Measurements from ENCODE around the gene TOPAZ1. TPM values are rescaled to one million over a fixed set of nuclear protein-coding genes. Genes with fewer than 3 reads are reported as not detected.

TOPAZ1 gene
- total RNA-seq, 4 donors from 2014 or later: not detected

DNA sequence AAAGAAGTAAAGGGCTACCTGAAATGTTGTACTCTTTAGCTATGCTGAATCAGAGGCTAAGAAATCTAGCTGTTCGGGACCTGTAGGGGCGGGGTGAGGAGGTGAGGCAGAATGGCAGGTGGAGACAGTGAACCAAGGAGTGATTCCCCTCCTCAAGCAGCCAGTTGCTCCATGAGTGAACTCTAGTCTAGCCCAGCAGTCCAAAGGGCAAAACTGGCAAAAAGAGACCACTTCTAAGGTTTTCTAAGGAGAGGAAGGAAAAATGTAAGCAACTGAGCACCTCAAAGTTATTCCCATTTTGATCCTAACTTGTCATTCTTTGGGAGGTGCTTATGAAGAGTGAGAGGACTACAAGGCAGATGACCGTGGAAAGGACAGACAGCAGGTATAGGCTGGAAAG lies 19.3 kb upstream of the TOPAZ1 start:
- TF ChIP-seq, protein P1, sequence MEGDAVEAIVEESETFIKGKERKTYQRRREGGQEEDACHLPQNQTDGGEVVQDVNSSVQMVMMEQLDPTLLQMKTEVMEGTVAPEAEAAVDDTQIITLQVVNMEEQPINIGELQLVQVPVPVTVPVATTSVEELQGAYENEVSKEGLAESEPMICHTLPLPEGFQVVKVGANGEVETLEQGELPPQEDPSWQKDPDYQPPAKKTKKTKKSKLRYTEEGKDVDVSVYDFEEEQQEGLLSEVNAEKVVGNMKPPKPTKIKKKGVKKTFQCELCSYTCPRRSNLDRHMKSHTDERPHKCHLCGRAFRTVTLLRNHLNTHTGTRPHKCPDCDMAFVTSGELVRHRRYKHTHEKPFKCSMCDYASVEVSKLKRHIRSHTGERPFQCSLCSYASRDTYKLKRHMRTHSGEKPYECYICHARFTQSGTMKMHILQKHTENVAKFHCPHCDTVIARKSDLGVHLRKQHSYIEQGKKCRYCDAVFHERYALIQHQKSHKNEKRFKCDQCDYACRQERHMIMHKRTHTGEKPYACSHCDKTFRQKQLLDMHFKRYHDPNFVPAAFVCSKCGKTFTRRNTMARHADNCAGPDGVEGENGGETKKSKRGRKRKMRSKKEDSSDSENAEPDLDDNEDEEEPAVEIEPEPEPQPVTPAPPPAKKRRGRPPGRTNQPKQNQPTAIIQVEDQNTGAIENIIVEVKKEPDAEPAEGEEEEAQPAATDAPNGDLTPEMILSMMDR (IDR thresholded peaks at IDR 0.05; ENCODE audit: low read depth): no peak

DNA sequence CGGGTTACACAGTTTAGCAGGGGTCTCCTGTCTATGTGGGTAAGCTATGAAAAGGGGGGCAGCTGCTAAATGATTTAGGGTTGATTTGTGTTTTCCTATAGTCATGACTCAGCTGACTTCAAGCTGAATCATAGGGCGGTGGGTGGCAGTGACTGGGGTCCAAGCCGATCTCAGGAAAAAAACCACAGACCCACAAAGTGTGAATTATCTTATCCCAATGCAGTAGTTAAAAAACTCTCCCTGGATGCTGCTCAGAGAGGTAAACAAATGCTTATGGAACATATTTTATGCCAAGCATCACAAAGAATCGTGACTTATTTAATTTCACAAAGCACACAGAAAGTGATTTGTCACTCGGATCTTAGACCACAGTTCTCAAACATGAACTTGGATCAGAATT lies 18.4 kb upstream of the TOPAZ1 start:
- TF ChIP-seq, protein P1 (IDR thresholded peaks at IDR 0.05; ENCODE audit: low read depth): no peak

DNA sequence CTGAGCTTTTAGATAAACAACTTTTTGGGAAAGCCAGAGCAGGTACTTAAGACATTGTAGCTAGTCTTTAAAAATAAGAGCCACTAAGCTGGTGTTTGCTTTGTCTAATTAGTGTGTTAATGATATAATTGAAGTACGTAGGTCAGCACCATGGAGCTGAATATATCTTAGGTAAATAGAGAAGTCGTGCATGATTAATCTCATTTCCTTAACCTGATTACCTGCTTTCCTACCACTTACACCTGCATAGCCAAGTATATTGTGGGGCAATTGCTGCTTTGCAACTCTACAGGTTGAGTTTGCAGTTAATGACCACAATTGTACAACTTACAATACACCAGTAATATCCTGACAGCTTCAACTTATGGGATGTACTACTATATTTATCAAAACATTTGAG lies 17.6 kb upstream of the TOPAZ1 start:
- TF ChIP-seq, protein P1 (IDR thresholded peaks at IDR 0.05; ENCODE audit: low read depth): no peak

GRCh38 chr3:44226573-44226972 lies 15.1 kb upstream of the TOPAZ1 start:
- TF ChIP-seq, protein P1 (IDR thresholded peaks at IDR 0.05; ENCODE audit: low read depth): no peak

GRCh38 chr3:44227632-44228031 lies 14.1 kb upstream of the TOPAZ1 start:
- TF ChIP-seq, protein P1 (IDR thresholded peaks at IDR 0.05; ENCODE audit: low read depth): no peak

DNA sequence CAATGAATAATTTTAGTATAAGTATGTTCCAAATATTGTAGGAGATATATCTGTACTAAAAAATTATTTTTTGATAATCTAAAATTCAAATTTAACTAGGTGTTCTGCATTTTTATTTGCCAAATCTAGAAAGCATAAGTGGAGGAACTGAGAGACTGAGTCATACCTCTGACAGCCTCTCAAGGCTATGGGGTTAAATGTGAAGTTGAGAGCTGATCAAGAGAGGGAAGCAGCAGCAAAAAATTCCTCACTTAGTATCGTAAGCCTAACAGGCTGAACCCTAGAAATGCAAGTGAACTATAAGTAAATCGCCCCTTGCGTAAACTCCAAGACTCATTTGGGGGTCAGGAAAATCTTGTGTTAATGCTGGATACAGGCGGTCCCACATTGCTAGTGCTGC lies 12.8 kb upstream of the TOPAZ1 start:
- TF ChIP-seq, protein P1 (IDR thresholded peaks at IDR 0.05; ENCODE audit: low read depth): no peak

DNA sequence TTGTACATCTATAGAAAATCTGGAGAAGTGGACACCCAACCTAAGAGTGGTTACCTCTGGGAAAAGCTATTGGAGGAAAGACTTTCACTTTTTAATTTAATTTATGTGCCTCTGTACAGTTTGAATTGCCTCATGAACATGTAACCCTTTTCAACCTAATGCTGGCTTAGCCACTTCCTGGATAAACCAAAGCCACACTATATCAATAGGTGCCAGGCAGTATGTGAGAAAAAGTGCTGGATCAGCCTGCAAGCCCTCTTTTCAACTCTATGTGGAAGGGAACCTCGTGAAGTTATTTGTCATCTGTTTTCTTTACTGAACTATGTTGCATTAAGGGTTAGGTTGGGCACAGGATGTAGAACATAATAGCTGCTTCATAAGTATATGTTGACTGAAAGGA lies 9.3 kb upstream of the TOPAZ1 start:
- TF ChIP-seq, protein P1 (IDR thresholded peaks at IDR 0.05; ENCODE audit: low read depth): no peak

Measured in subcutaneous adipose tissue (tissue), 4 donors.